ENCODE measurements around the gene RORB.

RORB gene

GRCh38 chr9:74496819-74497747, at the start of gene RORB:
Gene RORB (plus strand): TSS chr9:74497335. CDS start chr9:74497977, 642 bp downstream.
- DNase-seq: peak; percentile 82

DNA sequence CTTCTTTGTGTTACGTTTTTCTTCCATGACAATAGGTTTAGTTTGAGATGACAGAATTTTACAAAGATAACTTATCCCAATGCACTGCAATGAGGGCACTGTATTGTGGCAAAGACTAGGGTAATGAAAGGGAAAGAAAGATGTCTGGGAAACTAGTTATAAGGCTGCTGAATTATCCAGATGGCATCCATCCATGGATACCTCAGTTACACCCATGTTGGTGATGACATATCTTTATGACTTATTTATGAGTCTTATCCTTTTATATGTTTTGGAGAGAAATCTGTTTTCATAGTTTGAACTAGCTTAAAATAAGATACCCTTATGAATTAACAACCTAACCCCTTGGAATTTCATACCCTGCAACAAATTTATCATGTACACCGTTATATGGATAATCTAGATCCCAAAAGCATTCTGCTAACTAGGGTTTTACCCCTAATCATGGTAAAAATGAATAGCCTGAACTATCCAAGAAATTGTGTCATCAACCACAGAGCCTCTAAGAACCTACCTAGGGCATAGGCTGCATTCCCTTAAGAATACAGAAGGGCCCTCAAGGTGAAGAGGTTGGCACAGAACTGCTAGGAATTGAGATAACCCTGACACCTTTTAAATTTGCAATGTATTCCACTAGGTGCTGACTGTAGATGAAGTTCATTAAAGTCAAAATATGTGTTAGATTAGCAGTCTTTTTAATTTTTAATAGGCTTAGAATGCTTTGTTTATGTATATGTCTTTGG, 49.5 kb upstream of the RORB start:
- DNase-seq: no peak

DNA sequence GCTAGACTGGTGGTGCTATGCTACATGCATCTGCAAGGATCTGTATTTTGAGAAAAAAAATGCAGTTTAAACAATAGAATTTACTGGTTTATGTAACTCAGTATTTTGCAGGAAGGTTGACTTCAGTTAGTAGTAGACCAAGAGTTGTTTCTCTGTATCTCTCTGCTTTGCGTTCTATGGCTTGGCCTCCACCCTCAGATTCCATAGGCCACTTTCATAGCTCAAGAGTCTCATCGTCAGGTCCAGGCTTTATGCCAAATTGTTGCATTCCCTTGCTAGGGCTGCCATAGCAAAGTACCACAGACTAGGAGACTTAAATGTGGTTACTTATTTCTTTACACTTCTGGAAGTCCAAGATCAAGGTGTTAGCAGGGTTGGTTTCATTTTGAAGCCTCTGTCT, 48.1 kb upstream of the RORB start:
- no peak for DNase-seq

GRCh38 chr9:74458832-74459231, 38.3 kb upstream of the RORB start:
- DNase-seq: no peak

GRCh38 chr9:74463825-74464224, 33.3 kb upstream of the RORB start:
- no peak for DNase-seq

GRCh38 chr9:74478606-74479005, 18.5 kb upstream of the RORB start:
- DNase-seq: no peak

GRCh38 chr9:74479711-74480110, 17.4 kb upstream of the RORB start:
- DNase-seq: no peak

- DNase-seq: no peak
Measured at GRCh38 chr9:74487395-74487794, 9.7 kb upstream of the RORB start.

GRCh38 chr9:74493512-74493911, 3.6 kb upstream of the RORB start:
- DNase-seq: no peak

- no peak for DNase-seq
Measured at GRCh38 chr9:74494490-74494889, 2.6 kb upstream of the RORB start.

- no peak for DNase-seq
Measured at GRCh38 chr9:74496406-74496805, 729 bp upstream of the RORB start.

- DNase-seq: peak; percentile 30
Measured at GRCh38 chr9:74497748-74498620, 849 bp downstream of the RORB start.

DNA sequence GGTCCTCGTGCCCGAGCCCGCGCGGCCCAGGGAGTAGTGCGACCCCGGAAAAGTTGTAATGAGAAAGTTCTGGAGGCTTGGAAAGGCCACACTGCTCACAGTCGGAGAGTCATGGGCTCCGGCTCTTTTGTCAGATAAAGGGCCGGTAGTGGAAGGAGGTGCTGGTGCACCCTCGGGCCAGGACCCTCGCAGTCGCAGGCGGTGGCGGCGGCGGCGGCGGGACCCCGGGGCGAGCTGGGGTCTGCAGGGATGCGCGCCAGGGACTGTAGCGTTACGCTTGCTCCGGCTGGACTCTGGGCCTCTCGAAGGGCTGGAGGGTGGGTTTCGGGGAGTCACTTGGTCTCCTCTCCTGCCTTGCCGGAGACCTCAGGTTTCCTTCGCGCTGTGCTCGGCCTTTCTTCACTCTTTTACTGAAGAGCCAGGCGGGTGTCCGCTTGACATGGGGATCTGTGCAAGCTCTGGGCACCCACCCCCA, 1.5 kb downstream of the RORB start:
- no peak for DNase-seq

GRCh38 chr9:74499111-74499601, 2.0 kb downstream of the RORB start:
- DNase-seq: no peak

GRCh38 chr9:74499770-74500583, 2.8 kb downstream of the RORB start:
- DNase-seq: no peak

DNA sequence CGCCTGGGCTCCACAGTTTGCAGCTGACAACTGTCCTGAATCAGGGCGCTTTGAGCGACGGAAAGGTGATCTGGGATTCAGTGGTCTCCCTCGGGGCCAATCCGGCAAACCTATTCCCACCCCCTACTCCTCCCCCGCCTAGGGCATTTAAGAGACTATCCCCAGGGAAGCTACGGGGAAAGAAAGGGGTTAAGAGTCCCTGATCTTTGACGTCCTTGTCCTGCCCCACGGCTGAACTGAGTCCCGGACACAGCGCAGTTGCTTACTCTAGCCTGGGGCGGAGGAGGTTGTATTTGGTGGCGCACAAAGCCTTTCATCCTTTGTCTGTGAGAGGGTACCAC, 3.4 kb downstream of the RORB start:
- no peak for DNase-seq

- DNase-seq: no peak
Measured at GRCh38 chr9:74501570-74501969, 4.4 kb downstream of the RORB start.

DNA sequence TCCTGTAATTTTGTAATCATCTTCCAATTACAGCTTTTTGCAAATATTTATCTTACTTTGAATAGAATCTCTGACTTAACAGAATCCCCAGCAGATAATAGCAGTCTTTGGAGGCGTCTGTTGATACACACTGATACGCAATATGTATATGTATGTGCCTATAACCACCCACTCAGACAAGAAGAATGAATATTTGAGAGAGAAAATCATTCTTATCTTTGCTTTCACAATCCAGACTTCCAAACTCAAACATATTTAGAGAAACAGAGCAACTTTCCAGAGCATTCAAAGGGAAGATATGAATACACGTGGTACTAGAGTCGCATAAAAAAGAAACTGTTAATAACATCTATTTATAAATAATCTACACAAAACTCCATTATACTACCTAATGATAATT, 6.1 kb downstream of the RORB start:
- no peak for DNase-seq

GRCh38 chr9:74503666-74504065, 6.5 kb downstream of the RORB start:
- no peak for DNase-seq

GRCh38 chr9:74511333-74511732, 14.2 kb downstream of the RORB start:
- DNase-seq: no peak

DNA sequence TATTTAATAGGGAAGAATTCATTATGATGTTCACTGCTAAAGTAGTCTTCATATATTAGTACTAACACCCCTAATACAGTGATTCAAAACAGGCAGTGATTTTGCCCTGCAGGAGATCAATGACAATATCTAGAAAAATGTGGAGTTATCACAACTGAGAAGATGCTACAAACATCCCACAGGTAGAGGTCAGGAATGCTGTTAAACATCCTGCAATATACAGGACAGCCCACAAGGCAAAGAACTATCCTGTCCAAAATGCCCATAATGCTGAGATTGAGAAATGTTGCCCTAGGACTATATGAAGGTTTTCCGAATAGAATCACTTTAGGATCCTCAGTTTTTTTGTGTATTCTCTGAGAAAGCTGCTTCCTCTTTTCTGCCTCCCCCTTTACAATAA, 15.3 kb downstream of the RORB start:
- no peak for DNase-seq

DNA sequence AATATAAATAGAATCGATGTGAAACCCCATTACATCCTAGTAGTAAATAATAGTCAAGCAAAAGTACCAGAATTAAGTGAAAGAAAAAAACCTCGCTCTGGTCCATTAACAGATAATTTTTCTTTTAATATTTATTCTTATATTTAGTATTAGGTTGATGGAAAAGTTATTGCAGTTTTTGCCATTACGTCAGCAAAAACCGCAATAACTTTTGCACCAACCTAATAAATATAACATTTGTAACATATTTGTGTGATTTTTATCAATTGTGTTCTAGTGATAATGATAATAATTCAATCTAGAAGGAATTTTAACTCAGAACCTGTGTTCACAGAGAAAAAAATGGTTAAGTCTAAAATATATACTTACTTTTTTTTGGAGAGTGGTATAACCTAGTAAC, 16.1 kb downstream of the RORB start:
- no peak for DNase-seq
